ENCODE results near the gene RFPL4AL1. TPM values are rescaled to one million over a fixed set of nuclear protein-coding genes. Genes with fewer than 3 reads are reported as not detected.

Gene RFPL4AL1
- total RNA-seq, 2 donors from 2014 or later: not detected

GRCh38 chr19:55781112-55781511 is 12.2 kb downstream of the RFPL4AL1 start:
- H3K36me3 Mint-ChIP-seq (ENCODE audit: insufficient read depth in 2 of 2): no peaks in the 10 kb centered on the region
- ATAC-seq (replicated peaks in 1 of 2): no peak
- H3K4me3 Mint-ChIP-seq: no peak overlapping the region
- peaks cover 16% of the 10 kb centered on the region for H3K27me3 Mint-ChIP-seq (ENCODE audit: low read depth)
- no peak for DNase-seq
- H3K9me3 Mint-ChIP-seq: no peaks in the 10 kb centered on the region
- no peaks in the 10 kb centered on the region for H3K4me1 Mint-ChIP-seq (ENCODE audit: low read depth)
- no peak overlapping the region for H3K27ac Mint-ChIP-seq

- Mint-ChIP-seq H3K36me3 (ENCODE audit: insufficient read depth in 2 of 2) (no peaks in the 10 kb centered on the region), H3K4me1 (ENCODE audit: low read depth) (no peaks in the 10 kb centered on the region), H3K4me3 (no peak overlapping the region), H3K27me3 (ENCODE audit: low read depth) (peaks cover 6% of the 10 kb centered on the region), H3K9me3 (peaks cover 2 to 3% of the 10 kb centered on the region in 2 donors), H3K27ac (no peak overlapping the region)
- ATAC-seq (replicated peaks in 1 of 2) (no peak), DNase-seq (no peak)
These were observed 26.1 kb downstream of the RFPL4AL1 start for GRCh38 chr19:55795021-55795420.

- peaks cover 5 to 11% of the 10 kb centered on the region in 2 donors for H3K9me3 Mint-ChIP-seq
- DNase-seq (no peak), ATAC-seq (replicated peaks in 1 of 2) (no peak)
- H3K36me3 Mint-ChIP-seq (ENCODE audit: insufficient read depth in 2 of 2): peaks cover 3 to 5% of the 10 kb centered on the region in 2 donors
- peaks cover 6% of the 10 kb centered on the region for H3K27me3 Mint-ChIP-seq (ENCODE audit: low read depth)
- no peak overlapping the region for H3K27ac Mint-ChIP-seq
- H3K4me1 Mint-ChIP-seq (ENCODE audit: low read depth): no peaks in the 10 kb centered on the region
- H3K4me3 Mint-ChIP-seq: no peak overlapping the region
These were observed 32.5 kb downstream of the RFPL4AL1 start for GRCh38 chr19:55801416-55801815.

GRCh38 chr19:55802281-55802680 is 33.4 kb downstream of the RFPL4AL1 start:
- H3K27me3 Mint-ChIP-seq (ENCODE audit: low read depth): peaks cover 6% of the 10 kb centered on the region
- H3K27ac Mint-ChIP-seq: no peak overlapping the region
- H3K36me3 Mint-ChIP-seq (ENCODE audit: insufficient read depth in 2 of 2): peaks cover 3 to 6% of the 10 kb centered on the region in 2 donors
- ATAC-seq (replicated peaks in 1 of 2): no peak
- H3K9me3 Mint-ChIP-seq: peaks cover 5 to 11% of the 10 kb centered on the region in 2 donors
- no peaks in the 10 kb centered on the region for H3K4me1 Mint-ChIP-seq (ENCODE audit: low read depth)
- DNase-seq: no peak
- no peak overlapping the region for H3K4me3 Mint-ChIP-seq

- Mint-ChIP-seq H3K4me3 (no peak overlapping the region), H3K27ac (no peak overlapping the region), H3K27me3 (ENCODE audit: low read depth) (peaks cover 9% of the 10 kb centered on the region), H3K9me3 (peaks cover 2 to 9% of the 10 kb centered on the region in 2 donors), H3K36me3 (ENCODE audit: insufficient read depth in 2 of 2) (peaks cover 1 to 14% of the 10 kb centered on the region in 2 donors), H3K4me1 (ENCODE audit: low read depth) (no peaks in the 10 kb centered on the region)
- DNase-seq (peak; percentile 33 to 41), ATAC-seq (replicated peaks in 1 of 2) (peak; percentile 70 to 77)
These were observed 40.6 kb downstream of the RFPL4AL1 start for GRCh38 chr19:55809381-55810058.

GRCh38 chr19:55811340-55811739 is 42.4 kb downstream of the RFPL4AL1 start:
- ATAC-seq (replicated peaks in 1 of 2) (no peak), DNase-seq (no peak)
- Mint-ChIP-seq H3K27ac (no peak overlapping the region), H3K4me3 (no peak overlapping the region), H3K4me1 (ENCODE audit: low read depth) (no peaks in the 10 kb centered on the region), H3K9me3 (peaks cover 2 to 7% of the 10 kb centered on the region in 2 donors), H3K27me3 (ENCODE audit: low read depth) (peaks cover 13% of the 10 kb centered on the region), H3K36me3 (ENCODE audit: insufficient read depth in 2 of 2) (peaks cover 1 to 11% of the 10 kb centered on the region in 2 donors)

GRCh38 chr19:55812449-55812848 is 43.5 kb downstream of the RFPL4AL1 start:
- Mint-ChIP-seq H3K27ac (no peak overlapping the region), H3K4me1 (ENCODE audit: low read depth) (no peaks in the 10 kb centered on the region), H3K9me3 (peaks cover 2 to 7% of the 10 kb centered on the region in 2 donors), H3K27me3 (ENCODE audit: low read depth) (peaks cover 13% of the 10 kb centered on the region), H3K36me3 (ENCODE audit: insufficient read depth in 2 of 2) (peaks cover 1 to 9% of the 10 kb centered on the region in 2 donors), H3K4me3 (no peak overlapping the region)
- no peak for ATAC-seq (replicated peaks in 1 of 2)
- DNase-seq: no peak

- ATAC-seq (replicated peaks in 1 of 2) (no peak), DNase-seq (no peak)
- H3K4me3 Mint-ChIP-seq: no peak overlapping the region
- H3K4me1 Mint-ChIP-seq (ENCODE audit: low read depth): no peaks in the 10 kb centered on the region
- no peak overlapping the region for H3K27ac Mint-ChIP-seq
- peaks cover 0 to 4% of the 10 kb centered on the region in 2 donors for H3K9me3 Mint-ChIP-seq
- peaks cover 13% of the 10 kb centered on the region for H3K27me3 Mint-ChIP-seq (ENCODE audit: low read depth)
- H3K36me3 Mint-ChIP-seq (ENCODE audit: insufficient read depth in 2 of 2): peaks cover 1 to 7% of the 10 kb centered on the region in 2 donors
These were observed 45.0 kb downstream of the RFPL4AL1 start for GRCh38 chr19:55813906-55814305.

GRCh38 chr19:55820037-55820436 is 51.1 kb downstream of the RFPL4AL1 start:
- Mint-ChIP-seq H3K4me1 (ENCODE audit: low read depth) (no peaks in the 10 kb centered on the region), H3K27me3 (ENCODE audit: low read depth) (no peaks in the 10 kb centered on the region), H3K36me3 (ENCODE audit: insufficient read depth in 2 of 2) (no peaks in the 10 kb centered on the region), H3K4me3 (no peak overlapping the region), H3K9me3 (peaks cover 1 to 2% of the 10 kb centered on the region in 2 donors), H3K27ac (no peak overlapping the region)
- no peak for DNase-seq
- ATAC-seq (replicated peaks in 1 of 2): no peak

Other genes with a start within 250 kb of the RFPL4AL1 start
- gene SBK2, start 232.0 kb upstream of the RFPL4AL1 start, total RNA-seq: not detected
- not detected for gene SBK3, start 223.6 kb upstream of the RFPL4AL1 start, total RNA-seq
- 1 to 10 TPM; 9.3 to 9.4 TPM for gene ZNF579, start 188.3 kb upstream of the RFPL4AL1 start, total RNA-seq
- 10 to 100 TPM; 16.2 to 17.3 TPM for gene FIZ1, start 169.6 kb upstream of the RFPL4AL1 start, total RNA-seq
- gene ZNF524, start 168.8 kb upstream of the RFPL4AL1 start, total RNA-seq: 10 to 100 TPM; 26.2 to 32.3 TPM
- gene ZNF865, start 163.5 kb upstream of the RFPL4AL1 start, total RNA-seq: 10 to 100 TPM; 12.9 to 13.2 TPM
- 1 to 10 TPM; 4.3 to 6.9 TPM for gene ZNF784, start 144.6 kb upstream of the RFPL4AL1 start, total RNA-seq
- 10 to 100 TPM; 46.1 to 47.8 TPM for gene ZNF580, start 128.1 kb upstream of the RFPL4AL1 start, total RNA-seq
- gene ZNF581, start 125.5 kb upstream of the RFPL4AL1 start, total RNA-seq: 10 to 100 TPM; 43.1 to 50.7 TPM
- gene CCDC106, start 120.9 kb upstream of the RFPL4AL1 start, total RNA-seq: 10 to 100 TPM; 13.8 to 21.7 TPM
- 100 to 1,000 TPM; 128 to 137 TPM for gene U2AF2, start 114.1 kb upstream of the RFPL4AL1 start, total RNA-seq
- 10 to 100 TPM; 33.8 to 40.5 TPM for gene EPN1, start 93.9 kb upstream of the RFPL4AL1 start, total RNA-seq
- gene NLRP9, start 30.7 kb upstream of the RFPL4AL1 start, total RNA-seq: not detected
- not detected for gene RFPL4A, start 10.0 kb upstream of the RFPL4AL1 start, total RNA-seq
- gene NLRP11, start 62.9 kb downstream of the RFPL4AL1 start, total RNA-seq: not detected
- gene NLRP4, start 67.4 kb downstream of the RFPL4AL1 start, total RNA-seq: not detected
- gene NLRP13, start 163.2 kb downstream of the RFPL4AL1 start, total RNA-seq: not detected
- not detected for gene NLRP8, start 178.7 kb downstream of the RFPL4AL1 start, total RNA-seq
- not detected for gene NLRP5, start 217.7 kb downstream of the RFPL4AL1 start, total RNA-seq

Measured in activated T-cell treated with anti-CD3 and anti-CD28 coated beads, Interleukin-2, amount 50 U/mL, for 72 hours (primary cell).